Stimulated activated CD4-positive, alpha-beta T cell treated with anti-CD3 and anti-CD28 coated beads, Interleukin-12 subunit alpha, Interleukin-12 subunit beta, amount 100 ng/mL, for 48 hours (primary cell): ENCODE results near the gene KIAA1217.
A peak's percentile ranks its signal among the peaks of the same experiment; 100 is the strongest.

ENCODE experiments used
- DNase-seq, 3 donors: peaks; one replicate each; pipeline ENCODE4 v3.0.0-alpha.2; 2020; ENCODE audit warnings: low read depth in 2 of 3, low spot score in 1 of 3

KIAA1217 gene

GRCh38 chr10:24541239-24541753 is 332.4 kb downstream of the KIAA1217 start:
- no peak for DNase-seq

- no peak for DNase-seq
These were observed 333.7 kb downstream of the KIAA1217 start for GRCh38 chr10:24542314-24543270.

- no peak for DNase-seq
These were observed 335.8 kb downstream of the KIAA1217 start for GRCh38 chr10:24544776-24545175.

- no peak for DNase-seq
These were observed 336.6 kb downstream of the KIAA1217 start for GRCh38 chr10:24545585-24545984.

GRCh38 chr10:24550680-24551079 is 341.7 kb downstream of the KIAA1217 start:
- DNase-seq: no peak

- DNase-seq: no peak
These were observed 342.2 kb downstream of the KIAA1217 start for GRCh38 chr10:24551161-24551560.

- DNase-seq: peak; percentile 8 to 12 (median 9)
These were observed 343.5 kb downstream of the KIAA1217 start for GRCh38 chr10:24552346-24553016.

- no peak for DNase-seq
These were observed 344.2 kb downstream of the KIAA1217 start for GRCh38 chr10:24553051-24553612.

- DNase-seq: no peak
These were observed 345.1 kb downstream of the KIAA1217 start for GRCh38 chr10:24554036-24554435.

GRCh38 chr10:24556126-24556749 is 347.3 kb downstream of the KIAA1217 start:
- no peak for DNase-seq

GRCh38 chr10:24556750-24557742 is 348.1 kb downstream of the KIAA1217 start:
- DNase-seq: peak in 1 of 3 donors; percentile 6

- no peak for DNase-seq
These were observed 352.5 kb downstream of the KIAA1217 start for GRCh38 chr10:24561453-24561852.

- no peak for DNase-seq
These were observed 359.1 kb downstream of the KIAA1217 start for GRCh38 chr10:24568042-24568441.

- no peak for DNase-seq
These were observed 360.4 kb downstream of the KIAA1217 start for GRCh38 chr10:24569330-24569796.

GRCh38 chr10:24569828-24570657 is 361.1 kb downstream of the KIAA1217 start:
- no peak for DNase-seq

GRCh38 chr10:24570658-24571426 is 361.9 kb downstream of the KIAA1217 start:
- no peak for DNase-seq

GRCh38 chr10:24571870-24572450 is 363.0 kb downstream of the KIAA1217 start:
- no peak for DNase-seq

GRCh38 chr10:24574161-24574560 is 365.2 kb downstream of the KIAA1217 start:
- DNase-seq: no peak
